Heart left ventricle (tissue), 13 donors: ENCODE data around the gene DIDO1.

Experiments
- POLR2A ChIP-seq, 2 donors: fragments of 450-650 bp; IDR thresholded peaks; one replicate each; pipeline ENCODE4 v1.6.1; 2017; ENCODE audit warnings: antibody characterized with exemption in 2 of 2, mild to moderate bottlenecking in 2 of 2, moderate library complexity in 2 of 2
- TF ChIP-seq, protein P1 (sequence below), 12 donors: fragments of 200-600 bp; sonication (generic) in 4 of 12; IDR thresholded peaks; one replicate each; pipeline versions ENCODE4 v1.5.0 to v1.8.0; 2018 to 2022; ENCODE audit warnings: antibody characterized with exemption in 12 of 12, mild to moderate bottlenecking in 5 of 12
- donor health status: ischemic (EF 13 %, LVEDD 7.1; RV severe dilation, severe dysfunction).
- donor health status: DM: no; HTN: yes; CAD: no.
- donor health status: DM: no; HTN: no; CAD: no.
- donor health status: ischemic (EF 25% LVEDD 6.9; RV normal size, moderate dysfunction).
- donor health status: ischemic (EF 25% LVEDD 5.7; RV mildly dilated, moderate dysfunction).
- donor health status: ischemic (EF 35%, LVEDD 5.7; RV mildly dilated, moderate dysfunction).
- donor health status: nonischemic (EF 11% LVEDD 7.7; RV severe dilation, severe dysfunction).
- donor health status: DM: yes; HTN: yes; CAD: no.
- donor health status: PGD.
- donor health status: ischemic (EF 29% LVEDD 5.4; RV normal size, mild dysfunction).
- donor health status: nonischemic (EF 23%, LVEDD 6.1; RV moderate dilation, normal function).

GRCh38 chr20:62907384-62908317, 18.7 kb downstream of the DIDO1 start:
- TF ChIP-seq POLR2A (IDR thresholded peaks at IDR 0.05) = no peak
- TF ChIP-seq, protein P1, sequence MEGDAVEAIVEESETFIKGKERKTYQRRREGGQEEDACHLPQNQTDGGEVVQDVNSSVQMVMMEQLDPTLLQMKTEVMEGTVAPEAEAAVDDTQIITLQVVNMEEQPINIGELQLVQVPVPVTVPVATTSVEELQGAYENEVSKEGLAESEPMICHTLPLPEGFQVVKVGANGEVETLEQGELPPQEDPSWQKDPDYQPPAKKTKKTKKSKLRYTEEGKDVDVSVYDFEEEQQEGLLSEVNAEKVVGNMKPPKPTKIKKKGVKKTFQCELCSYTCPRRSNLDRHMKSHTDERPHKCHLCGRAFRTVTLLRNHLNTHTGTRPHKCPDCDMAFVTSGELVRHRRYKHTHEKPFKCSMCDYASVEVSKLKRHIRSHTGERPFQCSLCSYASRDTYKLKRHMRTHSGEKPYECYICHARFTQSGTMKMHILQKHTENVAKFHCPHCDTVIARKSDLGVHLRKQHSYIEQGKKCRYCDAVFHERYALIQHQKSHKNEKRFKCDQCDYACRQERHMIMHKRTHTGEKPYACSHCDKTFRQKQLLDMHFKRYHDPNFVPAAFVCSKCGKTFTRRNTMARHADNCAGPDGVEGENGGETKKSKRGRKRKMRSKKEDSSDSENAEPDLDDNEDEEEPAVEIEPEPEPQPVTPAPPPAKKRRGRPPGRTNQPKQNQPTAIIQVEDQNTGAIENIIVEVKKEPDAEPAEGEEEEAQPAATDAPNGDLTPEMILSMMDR (IDR thresholded peaks at IDR 0.05) = peak in 10 of 12 donors; percentile 12 to 45 (median 33)
